NCI-H345 treated with DMSO at 0.1 percent for 48 hours (cell line): ENCODE data around the gene PACSIN3.
"Not testable (repeated sequence)": the region's sequence is repeated elsewhere in the genome, so short reads cannot be mapped to it uniquely, and the experiment has no call there.

Experiments
- DNase-seq: peaks from one replicate; lab custom pipeline; 2025; ENCODE audit not compliant: unreplicated experiment; lab: John Stamatoyannopoulos, UW

The PACSIN3 gene

DNA sequence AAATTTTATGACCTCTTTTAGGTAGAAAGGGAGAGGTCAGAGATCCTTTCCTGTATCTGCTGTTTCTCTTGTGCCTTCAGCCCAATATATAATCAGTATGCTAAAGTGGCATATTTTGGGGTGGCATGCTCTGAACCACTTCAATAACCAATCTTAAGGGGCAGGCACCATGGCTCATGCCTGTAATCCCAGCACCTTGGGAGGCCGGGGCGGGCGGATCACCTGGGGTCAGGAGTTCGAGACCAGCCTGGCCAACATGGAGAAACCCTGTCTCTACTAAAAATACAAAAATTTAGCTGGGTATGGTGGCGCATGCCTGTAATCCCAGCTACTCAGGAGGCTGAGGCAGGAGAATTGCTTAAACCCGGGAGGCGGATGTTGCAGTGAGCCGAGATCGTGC is 11.9 kb upstream of the PACSIN3 start:
- DNase-seq = not testable (repeated sequence)

DNA sequence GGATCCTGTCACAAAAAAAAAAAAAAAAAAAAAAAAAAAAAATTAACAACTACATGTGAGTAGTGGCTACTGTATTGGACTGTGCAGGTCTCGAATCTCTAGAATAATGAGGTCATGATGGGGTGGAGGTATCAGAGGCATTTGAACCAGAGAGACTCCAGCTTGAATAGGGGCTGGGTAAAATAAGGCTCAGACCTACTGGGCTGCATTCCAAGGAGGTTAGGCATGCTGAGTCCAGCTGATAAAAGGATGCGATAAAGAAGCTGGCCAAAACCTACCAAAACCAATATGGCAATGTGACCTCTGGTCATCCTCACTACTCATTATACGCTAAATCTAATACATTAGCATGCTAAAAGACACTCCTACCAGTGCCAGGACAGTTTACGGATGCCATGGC is 5.9 kb upstream of the PACSIN3 start:
- no peak for DNase-seq

DNA sequence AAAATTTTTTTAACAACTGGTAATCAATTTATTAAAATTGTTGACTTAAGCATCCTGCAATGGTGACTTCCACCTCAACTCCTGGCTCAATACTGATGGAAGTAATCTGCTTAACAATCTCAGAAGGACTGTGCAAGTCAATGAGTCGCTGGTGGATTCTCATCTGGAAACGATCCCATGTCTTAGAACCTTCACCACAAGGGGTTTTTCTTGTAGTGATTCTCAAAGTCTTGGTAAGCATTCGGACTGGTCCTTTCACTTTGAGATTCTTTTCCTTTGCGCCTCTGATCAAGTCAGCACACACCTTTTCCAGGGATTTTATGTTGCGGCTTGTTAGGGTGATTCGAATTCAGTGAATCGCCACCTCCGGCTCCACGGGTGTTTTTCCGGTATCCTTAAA is 4.9 kb upstream of the PACSIN3 start:
- DNase-seq = not testable (repeated sequence)

DNA sequence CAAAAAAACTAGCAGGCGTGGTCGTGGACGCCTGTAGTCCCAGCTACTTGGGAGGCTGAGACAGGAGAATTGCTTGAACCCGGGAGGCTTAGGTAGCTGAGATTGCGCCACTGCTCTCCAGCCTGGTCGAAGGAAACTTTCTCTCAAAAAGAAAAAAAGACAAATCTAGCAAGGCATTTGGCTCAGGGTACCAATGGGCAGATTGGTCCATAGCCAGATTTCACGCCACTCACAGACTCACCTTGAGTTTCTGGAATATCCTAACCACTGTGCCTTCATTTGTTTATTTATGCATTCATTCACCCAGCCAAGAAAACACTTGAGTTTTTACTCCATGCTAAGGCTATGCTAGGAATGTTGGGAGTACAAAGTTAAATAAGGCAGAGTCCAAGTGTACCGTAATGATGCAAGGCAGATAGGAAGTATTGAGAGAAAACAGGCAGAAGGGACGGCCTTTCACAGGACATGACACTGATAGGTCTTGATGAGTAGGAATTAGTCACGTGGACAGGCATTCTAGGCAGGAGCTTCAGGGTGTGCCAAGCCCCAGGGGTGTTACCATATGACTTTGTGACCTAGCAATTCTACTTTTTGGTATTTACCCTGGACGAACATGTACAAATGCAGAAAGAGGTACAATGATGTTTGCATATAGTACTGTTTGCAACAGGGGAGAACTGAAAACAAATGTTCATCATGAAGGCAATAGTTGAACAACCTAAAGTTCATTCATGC is 3.0 kb upstream of the PACSIN3 start:
- no peak for DNase-seq

DNA sequence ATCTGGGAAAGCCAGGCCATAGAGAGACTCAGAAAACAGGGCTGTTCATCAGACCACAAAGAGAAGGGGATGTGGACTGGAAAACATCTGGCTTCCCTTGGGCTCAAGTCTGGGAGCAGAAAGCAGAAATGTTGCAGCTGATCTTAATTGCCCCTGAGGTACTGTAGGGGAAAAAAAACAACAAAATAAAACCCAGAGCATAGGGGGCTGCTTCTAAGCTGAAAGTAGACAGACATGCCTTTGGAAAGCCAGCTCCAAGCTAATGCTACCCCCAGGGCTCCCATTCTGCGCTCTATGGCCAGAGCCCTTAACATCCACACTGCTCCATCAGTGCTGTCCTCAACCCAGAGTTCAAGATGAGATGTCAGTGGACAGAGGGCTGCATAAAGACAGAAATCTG is 2.0 kb upstream of the PACSIN3 start:
- DNase-seq = no peak

DNA sequence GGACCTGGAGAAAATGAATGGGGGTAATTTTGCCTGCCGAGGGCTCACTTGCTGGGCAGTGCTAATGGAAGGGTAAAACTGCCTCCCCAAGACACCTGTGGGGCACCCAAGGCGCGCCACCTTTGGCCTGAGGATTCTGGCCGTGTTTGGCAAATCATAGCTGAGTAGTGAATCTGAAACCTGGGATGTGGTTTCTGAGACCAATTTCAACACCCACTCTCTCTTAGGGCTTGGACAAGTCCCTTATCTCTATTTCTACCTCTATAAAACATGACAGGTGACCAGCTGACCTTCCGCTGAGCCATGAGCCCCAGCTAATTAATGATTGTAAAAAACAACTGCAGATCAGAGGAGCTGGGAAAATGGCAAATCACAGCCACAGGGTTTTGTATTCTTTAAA is 1.5 kb upstream of the PACSIN3 start:
- no peak for DNase-seq

DNA sequence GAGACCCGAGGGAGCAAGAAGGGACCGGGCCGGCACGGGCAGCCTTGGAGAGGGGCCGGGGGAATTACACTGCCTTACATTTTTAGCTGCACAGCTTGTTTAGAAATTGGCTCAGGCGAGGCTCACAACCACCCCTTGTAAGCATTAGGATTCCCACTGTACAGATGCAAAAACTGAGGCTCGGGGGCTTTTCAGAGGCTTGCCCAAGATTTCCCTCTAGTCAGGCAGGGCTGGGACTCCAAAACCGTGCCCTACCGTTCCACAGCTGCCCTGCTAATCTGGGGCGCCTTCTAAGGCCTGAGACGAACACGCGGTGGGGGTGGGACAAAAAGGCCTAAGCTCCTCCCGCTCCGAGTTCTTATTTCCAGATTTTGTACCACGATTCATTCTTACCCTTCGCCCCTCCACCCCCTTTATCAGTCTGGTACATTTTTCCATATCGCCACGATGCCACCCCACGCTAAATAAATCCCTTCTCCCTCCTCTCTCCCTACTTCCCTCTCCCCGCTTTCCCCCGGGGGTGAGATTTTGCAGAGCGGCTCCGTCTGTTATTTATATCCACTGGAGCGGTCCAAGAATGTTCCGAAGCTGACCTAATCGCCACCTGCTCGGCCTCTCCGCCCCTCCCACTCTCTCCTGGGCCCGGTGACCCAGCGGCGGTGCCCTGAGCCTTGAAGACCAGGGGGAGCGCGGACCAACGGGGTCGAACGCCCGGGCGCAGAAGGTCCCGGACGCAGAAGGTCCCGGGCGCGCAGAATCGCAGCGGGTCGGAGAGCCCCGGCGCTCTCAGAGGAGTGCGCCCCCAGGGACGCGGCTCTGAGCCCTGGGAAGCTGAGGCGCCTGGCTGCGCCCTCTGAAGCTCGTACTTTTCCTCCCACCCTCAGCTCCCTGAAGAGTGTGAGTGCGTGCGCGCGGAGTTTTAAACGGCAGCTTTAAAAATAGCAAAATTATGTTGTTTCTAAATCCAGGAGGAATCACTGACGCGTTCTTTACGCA is 764 bp upstream of the PACSIN3 start:
- DNase-seq = no peak

DNA sequence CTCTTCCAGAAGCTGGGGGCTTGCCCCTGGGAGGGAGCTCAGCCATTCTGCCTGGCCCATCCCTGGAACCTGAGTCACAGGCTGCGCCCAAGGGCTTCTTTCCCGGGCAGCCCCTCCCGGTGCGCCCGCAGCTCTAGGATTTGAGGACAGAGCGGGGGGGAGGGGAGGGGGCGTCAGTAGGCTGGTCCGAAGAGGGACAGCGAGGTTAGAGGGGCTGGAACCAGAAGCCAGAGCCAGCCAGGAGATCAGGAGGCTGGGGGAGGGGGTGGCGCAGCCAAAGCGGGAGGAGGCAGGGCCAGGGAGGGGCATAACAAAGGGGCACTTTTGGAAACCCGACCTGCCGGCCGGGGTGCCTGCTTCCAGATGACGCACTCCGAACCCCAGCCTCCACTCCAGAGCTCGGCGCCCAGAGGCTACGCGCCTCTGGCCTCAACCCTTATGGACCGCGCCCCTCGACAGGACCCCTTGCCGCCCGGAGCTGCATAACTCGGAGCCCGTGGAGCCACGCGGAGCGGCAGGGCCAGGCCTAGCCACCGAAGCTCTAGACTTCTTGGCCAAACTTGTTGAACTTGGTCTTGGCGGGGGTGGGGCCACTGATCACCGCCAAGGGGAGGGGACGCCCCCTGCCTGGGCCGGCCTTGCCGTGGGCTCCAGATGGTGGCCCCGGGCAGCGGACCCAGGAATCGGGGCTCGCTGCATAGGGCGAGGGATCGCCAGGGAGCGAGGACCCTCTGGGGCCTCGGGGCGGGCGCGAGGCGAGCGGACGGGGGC is 744 bp downstream of the PACSIN3 start:
- DNase-seq = no peak

DNA sequence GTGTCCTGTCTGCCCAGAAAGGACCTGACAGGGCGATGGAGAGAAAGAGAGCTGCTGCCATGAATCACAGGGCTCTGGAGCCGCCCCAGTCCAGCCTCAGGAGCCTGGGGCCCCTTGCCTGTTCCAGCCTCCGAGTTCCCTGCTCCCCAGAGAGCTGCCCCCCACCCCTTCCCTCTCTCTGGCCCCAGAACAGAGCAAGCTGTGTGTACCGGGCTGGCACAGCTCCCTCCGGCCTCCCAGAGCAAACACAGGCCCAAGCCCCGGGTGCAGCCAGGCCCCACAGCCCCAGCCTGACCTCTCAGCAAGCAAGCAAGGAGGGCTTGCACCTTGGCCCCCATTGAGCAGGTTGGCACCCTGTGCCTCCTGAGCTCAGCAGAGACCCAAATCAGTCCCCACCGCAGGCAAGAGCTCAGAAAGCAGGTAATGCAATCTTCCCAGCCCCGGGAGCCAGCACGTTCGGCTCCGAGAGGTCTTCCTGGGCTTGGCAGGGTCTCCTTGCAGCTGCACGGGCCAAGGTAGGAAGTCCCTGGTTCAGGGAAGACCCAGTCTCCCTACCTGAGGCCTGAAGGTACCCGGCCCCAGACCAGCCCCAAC is 1.4 kb downstream of the PACSIN3 start:
- no peak for DNase-seq

DNA sequence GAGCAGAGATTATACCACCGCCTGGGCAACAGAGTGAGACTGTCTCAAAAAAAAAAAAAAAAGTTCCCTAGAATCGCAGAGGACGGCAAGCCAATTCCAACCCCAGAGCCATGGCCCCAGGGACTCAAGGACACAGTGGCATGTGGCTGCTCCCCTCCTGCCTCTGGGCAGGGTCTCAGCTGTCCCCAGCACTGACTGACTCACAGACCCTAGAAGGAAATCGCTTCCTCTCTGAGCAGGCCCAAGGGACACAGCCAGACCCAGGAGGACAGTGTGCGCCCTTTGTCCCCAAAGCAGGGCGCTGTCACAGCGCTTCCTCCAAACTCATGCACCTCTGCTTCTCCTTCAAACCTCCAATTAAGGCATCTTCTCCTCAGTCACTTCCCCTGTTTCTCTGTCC is 2.3 kb downstream of the PACSIN3 start:
- no peak for DNase-seq

DNA sequence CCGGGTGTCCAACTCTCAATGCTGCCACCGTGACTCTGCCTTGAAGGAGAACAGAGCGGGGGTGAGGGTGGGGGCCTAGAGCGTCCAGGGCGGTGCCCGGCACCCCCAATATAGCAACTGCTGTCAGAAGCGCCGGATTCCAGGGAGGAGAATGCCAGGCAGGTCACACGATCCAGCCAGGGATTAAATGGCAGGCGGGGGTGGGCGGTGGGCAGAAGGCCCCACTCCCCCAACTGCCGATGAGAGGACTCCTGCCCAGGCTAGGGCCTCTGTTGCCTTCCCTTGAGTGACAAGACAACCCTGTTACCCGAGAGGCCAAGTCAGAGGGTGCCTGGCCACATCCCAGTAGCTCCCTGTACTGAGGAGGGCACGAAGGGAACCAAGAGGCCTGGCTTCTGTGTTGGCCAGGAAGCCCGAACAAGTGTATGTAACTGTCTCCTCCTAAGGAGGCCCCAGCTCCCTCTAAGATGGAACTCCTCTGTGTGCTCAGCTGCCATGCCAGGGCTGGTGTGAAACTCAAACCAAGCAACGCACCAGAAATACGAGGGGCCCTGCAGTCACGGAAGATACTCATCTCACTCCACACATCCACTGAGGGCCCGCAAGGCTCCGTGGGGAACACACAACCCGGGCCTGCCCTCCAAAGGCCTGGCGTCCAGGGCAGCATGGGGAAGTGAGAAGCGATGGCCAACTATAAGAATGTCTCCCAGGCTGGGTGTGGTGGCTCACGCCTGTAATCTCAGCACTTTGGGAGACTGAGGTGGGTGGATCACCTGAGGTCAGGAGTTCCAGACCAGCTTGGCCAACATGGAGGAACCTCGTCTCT is 3.0 kb downstream of the PACSIN3 start:
- DNase-seq = no peak

DNA sequence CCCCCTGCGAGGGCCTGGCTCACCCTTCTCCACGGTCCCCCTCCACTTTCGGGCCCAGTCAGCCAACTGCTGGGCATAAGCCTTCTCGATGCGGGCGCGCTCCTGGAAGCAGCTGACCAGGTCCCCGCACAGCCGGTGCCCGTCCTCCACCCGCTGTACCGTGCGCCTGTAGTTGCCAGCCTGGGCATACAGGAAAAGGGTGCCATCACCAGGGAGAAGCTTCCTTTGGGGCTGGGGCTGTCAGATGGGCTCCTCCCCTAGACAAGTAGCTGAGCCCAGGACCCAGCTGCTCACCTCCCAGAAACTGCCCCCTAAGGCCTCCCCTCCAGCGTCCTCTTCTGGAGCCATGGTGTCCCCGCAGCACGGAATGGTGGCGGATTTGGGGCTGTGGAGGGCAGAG is 3.9 kb downstream of the PACSIN3 start:
- no peak for DNase-seq

DNA sequence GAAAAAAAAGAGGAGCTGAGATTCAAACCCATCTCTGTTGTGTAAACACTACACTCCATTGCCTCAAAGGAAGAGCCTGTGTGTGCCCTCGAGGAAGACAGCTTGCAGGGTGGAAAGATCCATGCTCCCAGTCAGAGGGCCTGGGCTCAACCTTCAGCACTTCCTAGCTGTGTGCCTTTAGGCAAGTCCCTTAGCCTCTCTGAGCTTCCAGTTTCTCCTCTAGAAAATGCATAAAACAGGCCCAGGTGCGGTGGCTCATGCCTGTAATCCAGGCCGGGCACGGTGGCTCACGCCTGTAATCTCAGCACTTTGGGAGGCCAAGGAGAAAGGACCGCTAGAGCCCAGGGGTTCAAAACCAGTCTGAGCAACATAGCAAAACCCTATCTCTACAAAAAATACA is 5.0 kb downstream of the PACSIN3 start:
- no peak for DNase-seq

DNA sequence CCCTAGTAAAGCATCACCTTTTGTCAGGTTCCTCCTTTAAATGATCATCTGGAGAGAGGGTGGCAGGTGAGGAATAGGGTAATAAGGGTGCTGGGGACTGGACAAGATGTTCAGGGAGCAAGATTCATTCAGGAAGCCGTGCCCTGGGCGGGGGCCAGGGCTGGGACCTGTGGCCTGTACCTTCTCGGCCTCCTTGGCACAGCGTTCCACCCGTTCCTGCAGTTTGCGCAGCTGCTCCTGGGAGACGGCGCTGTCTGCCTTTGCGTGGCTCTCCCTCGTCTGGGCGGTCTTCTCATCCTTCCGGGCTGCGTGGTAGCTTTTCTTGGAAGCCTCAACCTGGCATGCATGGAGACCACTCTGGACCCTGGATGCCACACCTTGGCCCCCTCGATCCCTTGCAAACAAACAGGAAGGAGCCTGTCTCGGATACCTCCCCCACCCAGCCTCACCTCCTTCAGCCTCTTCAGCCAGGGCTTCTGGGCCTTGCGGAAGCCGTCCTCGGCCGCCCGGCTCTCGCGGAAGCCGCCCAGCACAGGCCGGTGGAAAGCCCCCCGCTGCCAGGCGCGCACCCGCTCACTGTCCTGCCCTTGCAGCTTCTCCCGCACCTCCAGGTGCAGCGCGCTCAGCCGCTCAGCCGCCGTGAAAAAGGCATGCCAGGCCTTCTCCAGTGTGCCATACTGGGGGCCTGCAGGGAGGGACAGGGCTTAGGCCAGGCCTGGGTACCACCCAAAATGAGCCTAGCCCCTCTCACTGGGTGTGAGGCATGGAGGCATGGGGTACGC is 6.0 kb downstream of the PACSIN3 start:
- no peak for DNase-seq

DNA sequence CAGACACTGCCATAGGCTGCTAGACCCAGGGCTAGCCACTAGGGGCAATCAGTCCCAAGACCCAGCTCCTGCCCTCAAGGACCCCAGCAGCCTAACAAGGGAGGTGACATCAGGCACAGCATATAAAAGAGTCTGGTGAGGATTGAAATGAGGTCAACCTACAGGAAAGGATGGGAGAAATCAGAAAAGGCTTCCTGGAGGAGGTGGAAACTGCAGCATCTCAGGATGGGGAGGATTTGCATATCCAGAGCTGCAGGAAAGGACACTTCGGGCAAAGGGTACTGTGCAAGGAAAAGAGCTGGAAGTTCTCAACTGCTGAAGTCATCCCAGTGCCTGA is 6.6 kb downstream of the PACSIN3 start:
- DNase-seq = no peak

DNA sequence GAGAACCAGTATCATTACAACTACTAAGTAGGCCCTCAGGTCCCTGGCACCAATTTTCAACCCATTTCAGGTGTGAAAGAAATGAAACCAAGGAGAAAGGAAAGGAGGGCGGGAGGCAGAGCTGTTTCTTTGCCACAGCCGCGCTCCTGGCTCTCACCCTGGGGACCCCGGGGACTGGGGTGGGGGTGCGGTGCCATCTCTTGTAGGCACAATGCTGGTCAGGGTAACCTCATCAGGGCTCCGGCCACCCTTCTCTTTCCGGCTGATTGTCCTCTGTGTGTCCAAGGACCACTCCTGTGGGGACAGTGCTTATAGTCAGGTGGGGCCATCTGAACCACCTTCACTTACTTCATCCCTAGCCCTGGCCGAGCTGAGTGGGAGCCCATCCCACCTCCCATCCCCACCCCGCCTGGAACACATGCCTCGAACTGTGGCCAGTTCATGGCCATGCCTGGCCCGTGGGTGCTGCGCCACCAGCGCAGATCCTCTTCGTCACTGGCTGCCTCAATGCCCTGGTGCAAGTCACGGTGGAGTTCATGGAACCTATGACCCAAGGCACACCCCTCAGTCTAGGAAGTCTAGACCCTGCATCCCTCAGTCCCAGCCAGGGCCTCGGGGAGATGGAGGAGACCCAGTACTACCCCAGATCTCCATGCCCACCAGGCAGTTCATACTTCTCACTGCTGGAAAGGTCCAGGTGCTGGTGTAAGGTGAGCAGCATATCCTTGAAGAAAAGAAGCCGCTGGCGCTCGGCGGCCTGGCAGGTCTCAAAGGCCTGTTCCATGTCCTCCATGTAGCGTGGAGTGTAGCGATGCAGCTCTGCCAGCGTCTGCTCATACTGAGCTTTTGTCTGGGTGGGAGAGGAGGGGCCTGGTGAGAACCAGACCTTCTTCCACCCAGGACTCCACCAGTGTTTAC is 7.2 kb downstream of the PACSIN3 start:
- DNase-seq = no peak

DNA sequence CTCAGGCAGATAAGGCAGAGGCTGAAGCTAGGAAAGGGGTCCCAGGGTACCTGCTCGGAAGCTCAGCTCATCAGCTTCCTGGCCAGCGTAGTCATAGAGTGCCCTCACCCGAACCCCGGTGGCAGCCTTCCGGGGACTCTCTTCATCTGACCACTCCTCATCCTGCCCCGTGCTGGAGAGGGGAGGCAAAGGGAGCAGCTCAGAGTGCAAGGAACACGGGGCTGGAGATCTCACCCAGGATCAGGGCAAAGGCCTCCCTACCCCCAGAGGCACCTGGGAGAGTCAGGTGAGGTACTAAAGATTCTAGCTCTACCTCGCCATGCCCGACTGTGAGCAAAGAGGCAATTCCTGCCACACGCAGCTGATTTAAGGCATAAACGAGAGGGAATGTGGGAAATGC is 7.9 kb downstream of the PACSIN3 start:
- DNase-seq = no peak

DNA sequence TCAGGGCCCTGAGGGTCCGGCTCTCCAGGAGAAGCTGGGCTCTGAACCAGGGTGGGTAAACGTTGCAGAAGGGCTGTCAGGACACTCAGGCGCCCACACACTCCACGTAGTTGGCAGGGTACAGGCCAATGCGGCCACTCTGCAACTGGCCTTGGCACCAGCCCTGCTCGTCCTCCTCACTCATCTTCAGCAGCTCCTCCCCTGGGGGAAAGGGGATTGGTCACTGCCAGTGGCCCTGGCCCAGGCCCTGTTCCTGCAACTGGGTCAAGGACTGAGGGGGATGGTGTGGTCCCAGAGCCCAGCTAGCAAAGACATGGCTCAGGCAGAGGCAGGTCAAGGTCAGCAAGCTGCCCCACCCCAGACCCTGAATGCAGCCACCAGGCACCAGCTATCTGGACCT is 8.4 kb downstream of the PACSIN3 start:
- DNase-seq = no peak
